Karpas-422 (cell line): Measurements from ENCODE around the gene DBNL. TPM values are rescaled to one million over a fixed set of nuclear protein-coding genes. Genes with fewer than 3 reads are reported as not detected.
A peak's percentile ranks its signal among the peaks of the same experiment; 100 is the strongest.

Source experiments
- DNase-seq: peaks from one replicate; pipeline ENCODE4 v3.0.0-alpha.2; 2015
- H2AFZ ChIP-seq: fragments of 200-600 bp; sonication (generic); 2 replicates; pipeline ENCODE4 v1.6.1; 2014; ENCODE audit warnings: antibody characterized with exemption, low read length, mixed read lengths
- H3K27ac ChIP-seq: fragments of 200-600 bp; sonication (generic); 2 replicates; pipeline ENCODE4 v1.5.1; 2014; ENCODE audit warnings: mild to moderate bottlenecking, low read length, moderate library complexity
- H3K27me3 ChIP-seq: fragments of 200-600 bp; sonication (generic); 2 replicates; pipeline ENCODE4 v1.6.1; 2014; ENCODE audit warnings: low read length, mixed read lengths
- H3K36me3 ChIP-seq: fragments of 200-600 bp; sonication (generic); 2 replicates; pipeline ENCODE4 v1.6.1; 2014; ENCODE audit warnings: low read length, mixed read lengths; ENCODE audit not compliant: insufficient read depth
- H3K4me1 ChIP-seq: fragments of 200-600 bp; sonication (generic); 2 replicates; pipeline ENCODE4 v1.6.1; 2014; ENCODE audit warnings: mild to moderate bottlenecking, low read length, mixed read lengths
- H3K4me2 ChIP-seq: fragments of 200-600 bp; sonication (generic); 2 replicates; pipeline ENCODE4 v1.6.1; 2014; ENCODE audit warnings: low read length, low read depth, mild to moderate bottlenecking; ENCODE audit not compliant: poor library complexity, severe bottlenecking
- H3K4me3 ChIP-seq: fragments of 200-600 bp; sonication (generic); 2 replicates; pipeline ENCODE4 v1.5.1; 2014; ENCODE audit warnings: mild to moderate bottlenecking, antibody characterized with exemption, low read length, mixed read lengths
- H3K79me2 ChIP-seq: fragments of 200-600 bp; sonication (generic); 2 replicates; pipeline ENCODE4 v1.6.1; 2014; ENCODE audit warnings: mild to moderate bottlenecking, low read length, mixed read lengths
- H3K9ac ChIP-seq: fragments of 200-600 bp; sonication (generic); 2 replicates; pipeline ENCODE4 v1.6.0; 2014; ENCODE audit warnings: low read length
- H3K9me2 ChIP-seq: fragments of 200-600 bp; sonication (generic), shearing (Covaris generic); replicated peaks from 2 replicates; pipeline ENCODE4 v1.6.0; 2014; ENCODE audit warnings: mild to moderate bottlenecking, low read length, moderate library complexity; ENCODE audit not compliant: insufficient read depth
- H3K9me3 ChIP-seq: fragments of 300-700, 200-600 bp; sonication (generic); 2 replicates; pipeline ENCODE4 v1.6.1; 2014; ENCODE audit warnings: low read length, mixed read lengths
- H4K20me1 ChIP-seq: fragments of 200-600 bp; sonication (generic); 2 replicates; pipeline ENCODE4 v1.6.1; 2014; ENCODE audit warnings: mild to moderate bottlenecking, antibody characterized with exemption, low read length, low read depth; ENCODE audit not compliant: insufficient read depth
- total RNA-seq: library from RNA; depleted of rRNA; stranded (reverse); fragments of >200 nt; shearing (Covaris generic); gene quantifications from 2 replicates; pipeline ENCODE4 v1.2.3, GENCODE V29; 2014; ENCODE audit warnings: low replicate concordance

Gene DBNL
- total RNA-seq, 1 experiment from 2014 or later: 116 TPM

DNA sequence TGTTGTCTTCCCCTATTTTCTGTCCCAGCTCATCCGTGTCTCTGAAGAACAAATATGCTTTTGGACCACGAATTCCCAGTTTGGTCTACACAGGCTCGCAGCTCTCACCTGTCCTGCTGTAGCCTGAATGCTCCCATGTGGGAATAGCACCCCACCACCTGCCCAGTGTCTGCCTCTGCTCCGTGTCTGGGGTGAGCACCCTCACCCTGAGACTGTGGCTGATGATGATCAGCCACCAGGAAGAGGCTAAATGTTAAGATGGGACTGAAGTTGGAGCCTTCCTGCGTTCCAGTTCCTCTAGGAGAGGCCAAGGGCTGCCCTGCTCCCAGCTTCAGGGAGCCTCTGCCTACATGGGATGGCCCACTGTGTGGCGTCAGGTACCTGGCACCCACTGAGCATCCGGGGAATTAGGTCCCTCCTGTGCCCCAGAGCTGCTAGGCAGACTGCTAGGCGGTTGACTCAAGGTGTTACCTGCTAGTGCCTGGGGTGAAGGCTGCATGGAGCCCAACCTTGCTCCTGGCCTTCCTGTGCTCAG lies 17.2 kb downstream of the DBNL start:
- H3K4me3 ChIP-seq: no peak overlapping the region
- no peaks in the 10 kb centered on the region for H3K79me2 ChIP-seq
- no peaks in the 10 kb centered on the region for H3K9me3 ChIP-seq
- H3K4me2 ChIP-seq: no peak overlapping the region
- peaks cover 38% of the 10 kb centered on the region for H3K36me3 ChIP-seq
- peaks cover 60% of the 10 kb centered on the region for H3K4me1 ChIP-seq
- no peak overlapping the region for H3K9ac ChIP-seq
- no peak overlapping the region for H2AFZ ChIP-seq
- DNase-seq: no peak
- H3K27me3 ChIP-seq: no peaks in the 10 kb centered on the region
- H4K20me1 ChIP-seq: no peaks in the 10 kb centered on the region
- peak overlapping the region; percentile 99; the same call in 1 of the 2 replicates for H3K27ac ChIP-seq
- no peaks in the 10 kb centered on the region for H3K9me2 ChIP-seq

DNA sequence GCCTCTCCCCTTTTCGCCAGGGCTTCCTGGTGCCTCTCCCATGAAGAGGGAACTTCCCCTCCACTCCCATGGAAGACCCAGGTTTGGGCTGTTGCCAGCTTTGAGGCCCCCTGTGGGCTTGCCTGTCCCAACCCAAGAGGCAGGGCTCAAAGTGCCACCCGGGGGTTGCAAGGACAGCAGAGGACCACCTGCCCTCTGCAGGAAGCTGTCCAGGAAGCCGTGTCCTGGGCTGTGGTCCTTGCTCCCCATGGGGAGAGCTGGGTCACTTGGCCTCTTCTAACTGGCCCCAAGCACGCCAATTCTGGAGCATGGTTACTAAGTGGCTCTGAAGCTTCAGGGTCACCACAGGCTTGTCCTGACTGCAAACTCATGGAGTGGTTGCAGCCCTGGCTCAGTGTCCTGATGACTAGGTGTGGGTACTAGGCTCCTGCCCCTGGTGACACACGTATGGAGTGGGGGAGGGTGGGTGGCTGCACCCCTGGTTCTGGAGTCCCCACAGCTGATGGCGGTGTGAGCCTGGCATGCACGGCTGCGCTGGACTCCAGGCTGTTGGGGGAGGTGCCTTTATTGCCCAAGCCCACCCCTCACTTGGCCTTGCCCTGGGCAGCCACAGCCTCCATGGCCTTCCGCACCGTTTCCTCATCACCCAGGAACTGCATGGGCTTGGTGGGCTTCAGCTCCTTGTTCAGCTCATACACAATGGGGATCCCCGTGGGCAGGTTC lies 17.8 kb downstream of the DBNL start:
- H2AFZ ChIP-seq: no peak overlapping the region
- no peak overlapping the region for H3K4me3 ChIP-seq
- H3K79me2 ChIP-seq: no peaks in the 10 kb centered on the region
- peak overlapping the region; percentile 99; the same call in 1 of the 2 replicates for H3K27ac ChIP-seq
- no peaks in the 10 kb centered on the region for H4K20me1 ChIP-seq
- no peak overlapping the region for H3K9ac ChIP-seq
- H3K27me3 ChIP-seq: no peaks in the 10 kb centered on the region
- no peak overlapping the region for H3K4me2 ChIP-seq
- peaks cover 38% of the 10 kb centered on the region for H3K36me3 ChIP-seq
- H3K9me3 ChIP-seq: no peaks in the 10 kb centered on the region
- H3K4me1 ChIP-seq: peaks cover 54% of the 10 kb centered on the region
- H3K9me2 ChIP-seq: no peaks in the 10 kb centered on the region
- DNase-seq: peak; percentile 40

GRCh38 chr7:44062903-44063295 lies 18.4 kb downstream of the DBNL start:
- H3K4me1 ChIP-seq: peaks cover 48% of the 10 kb centered on the region
- no peaks in the 10 kb centered on the region for H4K20me1 ChIP-seq

DNA sequence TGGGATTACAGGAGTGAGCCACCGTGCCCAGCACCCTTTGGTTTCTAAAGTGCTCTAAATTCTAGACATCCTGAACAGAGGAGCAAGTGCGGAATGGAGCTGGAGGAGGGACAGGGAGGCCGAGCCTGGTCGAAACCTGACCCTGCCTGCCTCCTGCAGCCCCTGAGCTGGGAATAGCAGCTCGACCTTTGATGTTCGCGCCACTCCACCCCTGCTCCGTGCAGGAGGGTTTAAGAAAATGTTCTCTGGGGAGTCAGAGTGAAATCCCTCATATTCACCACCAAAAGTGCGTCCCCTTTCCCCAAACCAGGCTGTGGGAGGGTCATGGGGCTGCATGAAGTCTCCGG lies 19.0 kb downstream of the DBNL start:
- 0 out of 2 replicates have a peak overlapping the region, but pooled peaks have one; percentile 30 for H3K27ac ChIP-seq
- H3K79me2 ChIP-seq: no peaks in the 10 kb centered on the region
- no peaks in the 10 kb centered on the region for H3K27me3 ChIP-seq
- H3K36me3 ChIP-seq: peaks cover 38% of the 10 kb centered on the region
- no peak overlapping the region for H3K9ac ChIP-seq
- DNase-seq: no peak
- no peak overlapping the region for H3K4me3 ChIP-seq
- no peaks in the 10 kb centered on the region for H4K20me1 ChIP-seq
- no peaks in the 10 kb centered on the region for H3K9me3 ChIP-seq
- H3K4me2 ChIP-seq: no peak overlapping the region
- no peak overlapping the region for H2AFZ ChIP-seq
- peaks cover 42% of the 10 kb centered on the region for H3K4me1 ChIP-seq
- no peaks in the 10 kb centered on the region for H3K9me2 ChIP-seq

More at GRCh38 chr7:44062903-44063295, 18.4 kb downstream of the DBNL start:
- H3K36me3 ChIP-seq: peaks cover 38% of the 10 kb centered on the region
- no peaks in the 10 kb centered on the region for H3K9me2 ChIP-seq
- no peaks in the 10 kb centered on the region for H3K9me3 ChIP-seq
- H3K27ac ChIP-seq: 0 out of 2 replicates have a peak overlapping the region, but pooled peaks have one; percentile 6
- H3K27me3 ChIP-seq: no peaks in the 10 kb centered on the region
- H3K4me3 ChIP-seq: no peak overlapping the region
- no peaks in the 10 kb centered on the region for H3K79me2 ChIP-seq
- no peak overlapping the region for H3K9ac ChIP-seq
- no peak overlapping the region for H2AFZ ChIP-seq
- peak; percentile 40 for DNase-seq
- no peak overlapping the region for H3K4me2 ChIP-seq

DNA sequence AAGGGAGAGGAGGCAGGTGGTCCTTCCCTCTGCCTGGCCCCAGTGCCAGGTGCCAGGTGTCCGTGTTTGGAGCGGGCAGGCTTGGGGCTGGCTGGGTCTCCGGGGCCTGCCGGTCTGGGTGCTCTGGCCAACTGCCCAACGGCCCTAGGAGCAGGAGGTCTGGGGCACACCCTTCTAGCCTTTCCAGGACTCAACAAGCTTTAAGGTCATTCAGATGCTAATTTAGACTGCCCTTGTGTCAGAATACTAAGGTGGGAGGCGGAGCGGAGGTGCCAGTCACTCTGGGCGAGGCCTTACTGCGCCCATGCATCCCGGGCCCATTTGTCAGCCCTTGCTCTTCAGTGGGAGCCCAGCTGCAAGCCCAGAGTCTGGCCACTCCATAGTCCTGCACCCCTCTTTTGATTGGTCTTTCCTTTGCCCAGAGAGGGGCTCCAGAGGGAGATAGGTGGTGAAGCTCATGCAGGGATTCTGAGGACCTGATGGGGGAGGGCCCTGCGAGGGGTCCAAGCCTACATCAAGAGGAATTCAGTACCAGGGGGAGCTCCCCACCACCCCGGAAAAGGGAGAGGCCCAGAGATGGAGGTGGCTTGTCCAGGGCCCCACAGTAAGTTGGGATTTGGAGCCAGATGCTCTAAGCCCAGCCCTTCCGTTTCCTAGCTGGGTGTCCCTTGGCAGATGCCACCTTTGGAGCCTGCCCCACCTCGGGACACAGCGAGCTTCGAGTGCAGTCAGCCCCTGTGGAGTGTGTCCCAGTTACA lies 19.6 kb downstream of the DBNL start:
- H3K79me2 ChIP-seq: no peaks in the 10 kb centered on the region
- no peak overlapping the region for H3K9ac ChIP-seq
- H3K9me2 ChIP-seq: no peaks in the 10 kb centered on the region
- H2AFZ ChIP-seq: no peak overlapping the region
- DNase-seq: peak; percentile 49
- peak overlapping the region; percentile 30 for H3K27ac ChIP-seq
- no peaks in the 10 kb centered on the region for H3K27me3 ChIP-seq
- H3K4me1 ChIP-seq: peaks cover 36% of the 10 kb centered on the region
- H3K36me3 ChIP-seq: peaks cover 36% of the 10 kb centered on the region
- H3K9me3 ChIP-seq: no peaks in the 10 kb centered on the region
- H3K4me3 ChIP-seq: no peak overlapping the region
- no peaks in the 10 kb centered on the region for H4K20me1 ChIP-seq
- H3K4me2 ChIP-seq: no peak overlapping the region

DNA sequence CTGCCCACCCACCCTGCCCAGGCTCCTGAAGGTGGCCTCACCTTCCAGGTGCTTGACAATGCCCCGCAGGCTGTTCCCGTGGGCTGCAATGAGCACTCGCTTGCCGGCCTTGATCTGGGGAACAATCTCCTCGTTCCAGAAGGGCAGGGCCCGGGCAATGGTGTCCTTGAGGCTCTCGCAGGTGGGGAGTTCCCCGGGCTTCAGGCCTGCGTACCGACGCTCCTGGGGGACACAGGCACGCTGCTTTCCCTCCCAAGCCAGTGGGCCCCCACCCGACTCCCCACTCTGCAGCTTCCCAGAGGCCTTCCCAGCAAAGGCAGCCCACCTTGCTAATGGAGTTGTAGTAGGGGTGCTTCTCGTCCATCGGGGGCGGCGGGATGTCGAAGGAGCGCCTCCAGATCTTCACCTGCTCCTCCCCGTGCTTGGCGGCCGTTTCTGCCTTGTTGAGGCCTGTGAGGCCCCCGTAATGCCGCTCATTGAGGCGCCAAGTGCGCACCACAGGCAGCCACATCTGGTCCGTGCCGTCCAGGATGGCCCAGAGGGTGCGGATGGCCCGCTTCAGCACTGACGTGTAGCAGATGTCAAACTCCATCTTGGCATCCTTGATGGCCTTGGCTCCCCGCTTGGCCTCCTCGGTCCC lies 20.4 kb downstream of the DBNL start:
- no peaks in the 10 kb centered on the region for H3K9me3 ChIP-seq
- H3K4me3 ChIP-seq: no peak overlapping the region
- no peak overlapping the region for H3K4me2 ChIP-seq
- peak overlapping the region; percentile 3; the same call in 1 of the 2 replicates for H3K9ac ChIP-seq
- H3K79me2 ChIP-seq: no peaks in the 10 kb centered on the region
- H3K27ac ChIP-seq: peak overlapping the region; percentile 30
- peaks cover 30% of the 10 kb centered on the region for H3K36me3 ChIP-seq
- no peaks in the 10 kb centered on the region for H3K9me2 ChIP-seq
- H2AFZ ChIP-seq: no peak overlapping the region
- no peaks in the 10 kb centered on the region for H4K20me1 ChIP-seq
- H3K27me3 ChIP-seq: no peaks in the 10 kb centered on the region
- DNase-seq: peak; percentile 57
- H3K4me1 ChIP-seq: peaks cover 28% of the 10 kb centered on the region

GRCh38 chr7:44065431-44066110 lies 21.1 kb downstream of the DBNL start, which contains the start of gene PGAM2:
Gene PGAM2, minus strand, starts transcription at chr7:44065567. Its CDS starts 38 bp downstream, at chr7:44065529.
- H3K9me2 ChIP-seq: no peaks in the 10 kb centered on the region
- H3K27me3 ChIP-seq: no peaks in the 10 kb centered on the region
- H3K4me2 ChIP-seq: no peak within 1 kb of the TSS
- no peaks in the 10 kb centered on the region for H4K20me1 ChIP-seq
- peaks cover 24% of the 10 kb centered on the region for H3K36me3 ChIP-seq
- no peaks in the 10 kb centered on the region for H3K79me2 ChIP-seq
- H3K27ac ChIP-seq: peak within 1 kb of the TSS; percentile 30
- no peak within 1 kb of the TSS for H2AFZ ChIP-seq
- peak within 1 kb of the TSS; percentile 27; the same call in 1 of the 2 replicates for H3K9ac ChIP-seq
- no peak within 1 kb of the TSS for H3K4me3 ChIP-seq
- peaks cover 22% of the 10 kb centered on the region for H3K4me1 ChIP-seq
- DNase-seq: peak; percentile 77
- H3K9me3 ChIP-seq: no peaks in the 10 kb centered on the region
